ENCODE results near the gene PDYN.

DNA sequence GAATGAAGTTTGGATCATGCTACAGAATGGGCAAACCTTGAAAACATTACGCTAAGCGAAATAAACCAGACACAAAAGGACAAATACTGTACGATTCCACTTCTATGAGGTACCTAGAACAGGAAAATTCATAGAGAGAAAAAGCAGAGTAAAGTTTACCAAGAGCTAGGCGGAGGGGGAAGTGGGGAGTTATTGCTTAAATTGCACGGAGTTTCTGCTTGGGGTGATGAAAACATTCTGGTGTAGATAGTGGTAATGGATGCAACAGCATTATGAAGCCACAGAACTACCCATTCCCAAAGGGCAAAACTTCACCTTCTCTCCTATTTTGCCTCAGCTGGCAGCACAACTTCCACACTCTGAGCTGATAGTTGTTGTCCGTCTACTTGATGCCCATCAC is 6.4 kb upstream of the PDYN start:
- no peak for TF ChIP-seq U2AF1 (optimal IDR thresholded peaks at IDR 0.05; ENCODE audit: low read depth, low read length)
- no peak for TF ChIP-seq MEF2A (IDR thresholded peaks at IDR 0.05; ENCODE audit: control insufficient read depth, low read depth, low read length)
- TF ChIP-seq SMARCC2 (IDR thresholded peaks at IDR 0.05; ENCODE audit: low read depth): no peak
- TF ChIP-seq ZNF274 (IDR thresholded peaks at IDR 0.05; ENCODE audit: borderline replicate concordance, low read depth, low read length): no peak
- no peak for TF ChIP-seq NCOA2 (IDR thresholded peaks at IDR 0.05; ENCODE audit: partially characterized antibody in 2 of 2)
- TF ChIP-seq, protein P1, sequence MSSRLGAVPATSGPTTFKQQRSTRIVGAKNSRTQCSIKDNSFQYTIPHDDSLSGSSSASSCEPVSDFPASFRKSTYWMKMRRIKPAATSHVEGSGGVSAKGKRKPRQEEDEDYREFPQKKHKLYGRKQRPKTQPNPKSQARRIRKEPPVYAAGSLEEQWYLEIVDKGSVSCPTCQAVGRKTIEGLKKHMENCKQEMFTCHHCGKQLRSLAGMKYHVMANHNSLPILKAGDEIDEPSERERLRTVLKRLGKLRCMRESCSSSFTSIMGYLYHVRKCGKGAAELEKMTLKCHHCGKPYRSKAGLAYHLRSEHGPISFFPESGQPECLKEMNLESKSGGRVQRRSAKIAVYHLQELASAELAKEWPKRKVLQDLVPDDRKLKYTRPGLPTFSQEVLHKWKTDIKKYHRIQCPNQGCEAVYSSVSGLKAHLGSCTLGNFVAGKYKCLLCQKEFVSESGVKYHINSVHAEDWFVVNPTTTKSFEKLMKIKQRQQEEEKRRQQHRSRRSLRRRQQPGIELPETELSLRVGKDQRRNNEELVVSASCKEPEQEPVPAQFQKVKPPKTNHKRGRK (tag; IDR thresholded peaks at IDR 0.05): no peak

Measured in K562 (cell line).